Hematopoietic multipotent progenitor cell treated with erythropoietin and hydrocortisone succinate and interleukin-3 and kit ligand, for 6 days (in vitro differentiated cells): ENCODE results near the gene HES3.

Experiments used
- DNase-seq: peaks from one replicate; pipeline ENCODE4 v3.0.0-alpha.2; 2015

HES3 gene

DNA sequence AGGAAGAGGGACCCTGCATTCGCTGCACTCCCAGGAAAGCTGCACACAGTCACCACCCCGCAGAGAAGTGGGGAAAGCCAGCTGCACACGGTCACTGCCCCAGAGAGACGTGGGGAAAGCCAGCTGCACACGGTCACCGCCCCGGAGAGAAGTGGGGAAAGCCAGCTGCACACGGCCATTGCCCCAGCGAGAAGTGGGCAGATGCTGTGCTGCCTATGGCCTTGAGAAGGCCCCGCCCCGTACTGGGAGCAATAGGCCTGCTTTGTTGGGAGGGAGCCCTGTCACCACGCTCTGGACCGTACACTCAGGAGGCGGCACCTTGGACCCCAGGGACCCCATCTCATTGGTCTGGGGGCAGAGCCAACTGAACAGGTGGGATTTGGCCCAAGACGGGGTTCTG is 21.2 kb downstream of the HES3 start:
- DNase-seq: no peak

DNA sequence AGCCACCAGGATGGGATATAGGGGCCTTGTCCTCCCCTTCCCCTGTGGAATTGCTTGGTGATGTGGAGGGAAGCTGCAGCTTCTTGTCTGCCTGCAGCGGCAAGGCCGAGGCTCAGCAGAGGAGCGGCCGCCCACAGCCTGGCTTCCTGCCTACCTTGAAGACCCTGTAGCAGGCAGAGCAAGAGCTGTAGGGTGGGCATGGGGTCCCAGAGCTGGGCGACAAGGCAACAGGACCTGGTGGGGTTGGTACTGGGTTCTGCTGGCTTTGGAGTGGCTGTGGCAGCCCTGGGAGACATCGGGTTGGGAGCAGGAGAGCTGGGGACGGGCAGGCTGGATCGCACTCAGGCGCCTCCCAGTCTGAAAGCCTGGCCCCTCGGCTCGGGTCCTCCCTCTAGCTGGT is 22.7 kb downstream of the HES3 start:
- no peak for DNase-seq

DNA sequence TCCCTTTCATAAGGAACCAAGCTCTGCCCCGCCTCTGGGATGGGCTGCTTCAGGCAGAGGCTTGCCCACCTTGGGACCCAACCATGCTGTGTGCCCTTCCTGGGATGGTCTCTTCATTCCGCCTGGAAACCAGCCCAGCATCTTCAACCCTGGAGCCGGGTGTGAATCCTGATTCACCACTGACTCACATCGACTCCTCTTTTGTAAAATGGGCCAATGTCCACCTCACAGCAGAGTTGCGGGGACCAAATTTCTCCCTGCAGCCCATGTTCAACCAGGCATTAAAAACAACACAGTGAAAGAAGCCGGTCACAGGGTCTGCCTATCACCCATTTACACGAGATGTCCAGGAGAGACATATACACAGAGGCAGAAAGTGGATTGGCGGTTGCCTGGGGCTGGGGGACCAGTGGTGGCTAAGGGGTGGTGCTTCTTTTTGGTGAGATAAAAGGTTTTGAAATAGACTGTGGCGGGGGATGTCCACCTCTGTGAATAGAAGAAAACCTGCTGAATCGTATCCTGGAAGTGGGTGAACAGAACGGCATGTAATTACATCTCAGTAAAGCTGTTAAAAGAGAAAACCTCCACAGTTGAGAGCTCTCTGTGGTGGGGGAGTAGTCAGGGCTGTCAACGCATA is 23.8 kb downstream of the HES3 start:
- DNase-seq: no peak

DNA sequence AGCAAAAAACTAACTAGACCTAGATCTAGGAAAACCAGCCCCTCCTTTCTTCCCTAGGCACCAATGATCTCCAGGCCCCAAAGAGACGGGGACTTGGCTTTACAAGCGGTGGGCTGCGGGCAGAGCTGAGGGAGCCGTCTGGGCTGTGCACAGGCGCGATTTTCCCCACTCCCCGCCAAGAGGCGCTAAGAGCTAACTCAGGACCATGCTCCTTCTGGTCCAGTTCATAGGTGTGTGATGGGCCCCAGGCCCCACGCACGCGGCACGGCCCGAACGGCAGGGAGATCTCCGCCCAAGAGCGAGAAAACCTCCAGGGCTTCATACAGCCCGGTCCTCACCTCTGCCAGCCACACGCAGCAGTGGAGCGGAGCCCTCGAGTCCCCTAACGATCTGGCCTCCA is 24.4 kb downstream of the HES3 start:
- DNase-seq: no peak

DNA sequence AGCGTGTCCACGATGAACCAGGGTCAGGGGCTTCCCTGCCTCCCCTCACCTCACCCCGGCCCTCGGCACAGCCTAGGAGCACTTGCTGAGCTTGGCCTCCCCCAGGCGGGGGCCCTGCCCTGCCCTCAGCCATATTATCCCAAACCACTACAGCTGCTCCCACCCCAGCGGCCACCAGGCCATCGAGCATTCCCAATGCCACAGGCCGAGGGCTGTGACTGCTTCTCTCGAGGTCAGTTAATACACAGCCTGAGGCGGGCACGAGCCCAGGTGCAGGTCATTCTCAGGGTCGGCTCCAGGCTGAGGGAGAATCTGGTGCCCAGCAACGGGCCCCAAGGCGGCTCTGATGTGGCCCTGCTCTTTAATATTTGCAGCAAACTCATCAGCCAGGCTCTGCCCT is 25.3 kb downstream of the HES3 start:
- DNase-seq: no peak

DNA sequence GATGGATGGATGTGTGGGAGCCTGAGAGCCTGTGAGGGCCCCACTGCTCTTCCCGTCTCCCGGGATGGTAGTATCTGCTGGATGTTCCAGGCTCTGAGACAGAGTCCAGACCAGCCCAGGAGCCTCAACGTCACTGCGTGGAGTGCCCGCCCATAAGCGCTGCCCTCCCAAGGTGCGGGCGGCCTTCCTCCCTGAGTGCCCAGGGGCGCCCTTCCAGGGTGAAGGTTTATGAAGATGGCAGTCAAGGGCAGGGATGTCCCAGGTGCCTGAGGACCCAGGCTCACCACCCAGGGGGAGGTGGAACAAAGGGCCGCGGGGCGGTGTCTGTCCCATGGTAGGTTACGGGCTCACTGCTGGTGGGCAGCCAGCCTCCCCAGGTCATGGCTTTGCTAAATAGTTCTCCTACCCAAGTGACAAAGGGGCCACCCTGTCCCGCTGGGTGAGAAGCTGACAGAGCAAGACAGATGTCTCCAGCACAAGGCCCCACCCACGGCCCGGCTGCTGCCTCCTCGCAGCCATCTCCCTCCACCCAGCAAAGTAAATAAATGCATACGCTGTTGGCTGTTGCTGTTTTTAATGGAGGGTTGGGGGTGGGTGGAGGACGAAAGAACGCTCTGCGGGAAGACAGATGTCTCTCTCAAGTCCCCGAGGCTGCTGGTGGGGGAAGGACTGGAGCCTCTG is 25.9 kb downstream of the HES3 start:
- DNase-seq: no peak

DNA sequence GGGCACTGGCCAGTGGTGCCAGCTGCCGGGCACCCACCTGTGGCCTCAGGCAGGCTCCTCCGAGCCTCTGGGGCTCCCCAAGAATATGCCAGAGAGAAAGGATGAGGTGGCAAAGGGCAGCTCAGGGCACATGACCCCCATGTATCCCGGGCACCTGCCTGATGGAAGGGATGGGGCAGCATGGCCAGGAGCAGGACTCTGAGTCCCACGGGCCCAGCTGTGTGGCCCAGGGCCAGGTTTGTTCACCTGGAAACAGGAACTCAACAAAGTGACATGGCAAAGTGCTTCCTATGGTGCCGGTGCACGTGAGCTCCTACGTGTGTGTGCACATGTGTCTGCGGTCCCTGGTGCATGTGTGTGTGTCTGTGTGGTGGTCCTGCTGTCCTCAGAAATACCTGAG is 26.4 kb downstream of the HES3 start:
- DNase-seq: no peak

DNA sequence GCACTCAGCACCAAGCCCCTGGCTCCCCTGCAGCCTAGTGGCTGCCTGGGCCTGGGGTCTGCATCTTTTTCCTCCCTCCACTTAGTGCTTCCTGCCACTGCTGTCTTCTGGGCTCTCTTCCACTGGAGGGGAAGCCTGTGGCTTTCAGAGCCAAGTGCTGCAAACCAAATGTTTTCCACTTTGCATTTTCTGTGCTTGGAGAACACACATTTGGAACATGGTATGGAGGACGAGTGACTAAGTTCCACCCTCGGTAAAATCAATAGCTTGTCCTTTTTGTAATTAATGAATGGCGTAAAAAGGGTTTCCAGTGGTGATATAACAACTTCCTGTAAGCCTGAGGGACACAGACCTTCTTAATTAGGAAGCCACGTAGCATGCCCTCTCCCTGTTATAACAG is 27.0 kb downstream of the HES3 start:
- DNase-seq: no peak

DNA sequence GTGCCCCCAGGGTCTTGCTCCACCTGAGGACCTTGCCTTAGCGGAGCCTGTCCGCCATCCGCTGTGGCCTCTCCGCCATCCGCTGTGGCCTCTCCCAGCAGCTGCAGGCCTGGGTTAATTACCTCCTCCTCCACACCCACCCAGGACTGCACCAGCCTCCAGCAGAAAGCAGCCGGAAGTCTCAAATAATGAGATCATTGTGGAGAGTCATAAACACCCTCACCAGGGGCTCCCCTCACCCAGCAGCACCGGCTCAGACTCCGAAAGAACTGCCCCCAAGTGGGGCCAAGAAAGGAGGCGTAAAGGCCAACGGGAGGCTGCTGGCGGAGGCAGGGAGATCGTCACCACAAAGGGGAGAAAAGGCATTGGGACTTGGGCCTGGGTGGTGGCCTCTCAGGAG is 27.6 kb downstream of the HES3 start:
- DNase-seq: no peak

DNA sequence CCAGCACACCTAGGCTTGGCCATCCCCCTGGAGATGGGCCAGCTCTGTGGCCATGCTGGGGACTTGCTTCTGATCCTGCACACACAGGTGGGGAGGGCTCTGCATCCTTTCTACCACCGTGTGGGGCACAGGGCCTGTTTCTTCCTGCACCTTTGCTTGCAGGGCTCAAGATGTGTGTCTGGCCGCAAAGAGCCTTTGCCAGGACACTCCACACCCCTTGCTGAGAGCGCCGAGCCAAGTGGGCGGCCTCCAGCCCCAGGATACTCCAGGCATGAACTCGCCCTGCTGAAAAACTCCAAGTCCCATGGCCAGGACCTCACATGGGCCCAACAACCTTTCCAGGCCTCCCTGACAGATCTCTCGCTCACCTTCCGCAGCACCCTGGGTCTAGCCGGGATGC is 28.5 kb downstream of the HES3 start:
- DNase-seq: no peak

DNA sequence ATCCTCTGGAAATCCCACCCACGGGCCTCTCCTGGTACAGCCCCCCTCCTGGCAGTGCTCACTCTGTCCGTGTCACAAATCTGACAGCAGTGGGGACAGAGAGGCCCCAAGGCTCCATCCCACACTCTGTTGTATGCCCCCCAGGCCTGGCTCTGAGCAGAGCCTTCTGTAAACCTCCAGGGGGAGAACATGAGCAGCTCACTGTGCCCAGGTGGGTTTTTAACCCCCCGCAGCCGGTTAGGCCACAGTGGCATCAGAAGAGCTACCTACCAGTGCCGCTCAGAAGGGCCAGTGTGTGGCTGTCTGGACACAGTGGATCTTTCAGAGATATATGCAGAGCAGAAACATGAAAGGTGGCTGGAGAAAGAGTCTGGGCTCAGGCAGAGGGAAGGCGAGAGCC is 28.9 kb downstream of the HES3 start:
- no peak for DNase-seq

DNA sequence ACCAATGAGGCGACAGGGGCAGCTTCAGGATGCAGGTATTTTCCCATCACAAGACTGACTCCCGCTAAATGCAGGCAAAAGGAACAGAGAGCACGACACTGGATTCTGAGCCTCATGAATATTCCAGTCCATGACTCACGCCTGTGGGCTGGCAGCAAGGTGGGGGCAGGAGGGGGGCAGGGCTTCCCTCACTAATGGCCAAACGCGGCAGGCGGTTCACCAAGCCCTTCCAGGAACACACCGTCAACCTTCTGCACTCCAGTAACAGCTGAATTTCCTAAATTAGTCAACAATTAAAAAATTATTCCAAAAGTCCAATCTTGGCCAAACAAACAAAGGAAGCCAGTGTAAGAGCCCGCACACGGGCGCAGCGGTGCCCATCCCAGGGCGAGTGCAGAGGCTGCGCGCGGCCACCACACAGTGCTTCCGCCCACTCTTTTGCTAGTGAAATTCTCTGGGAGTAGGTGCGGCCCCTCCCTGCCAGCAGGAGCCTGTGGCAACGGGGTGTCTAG is 29.5 kb downstream of the HES3 start:
- no peak for DNase-seq

DNA sequence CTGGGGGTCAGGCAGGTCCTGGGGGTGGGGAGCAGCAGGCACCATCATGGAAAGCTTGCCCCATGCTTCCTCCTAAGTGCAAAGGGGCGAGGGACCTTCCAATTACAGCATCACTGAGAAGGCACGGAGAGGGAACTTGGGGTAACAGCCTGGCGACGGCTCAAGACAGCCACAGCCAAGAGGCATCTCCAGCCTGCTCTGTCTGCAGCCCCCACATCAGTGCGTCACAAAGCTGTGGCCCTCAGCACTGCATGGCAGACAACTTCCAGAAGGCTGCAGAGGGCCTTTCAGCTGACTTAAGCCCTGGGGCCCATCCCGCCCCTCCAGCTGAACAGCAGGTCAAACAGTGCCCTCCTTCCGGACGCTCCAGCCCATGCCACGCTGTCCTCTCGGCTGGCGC is 30.1 kb downstream of the HES3 start:
- DNase-seq: no peak

DNA sequence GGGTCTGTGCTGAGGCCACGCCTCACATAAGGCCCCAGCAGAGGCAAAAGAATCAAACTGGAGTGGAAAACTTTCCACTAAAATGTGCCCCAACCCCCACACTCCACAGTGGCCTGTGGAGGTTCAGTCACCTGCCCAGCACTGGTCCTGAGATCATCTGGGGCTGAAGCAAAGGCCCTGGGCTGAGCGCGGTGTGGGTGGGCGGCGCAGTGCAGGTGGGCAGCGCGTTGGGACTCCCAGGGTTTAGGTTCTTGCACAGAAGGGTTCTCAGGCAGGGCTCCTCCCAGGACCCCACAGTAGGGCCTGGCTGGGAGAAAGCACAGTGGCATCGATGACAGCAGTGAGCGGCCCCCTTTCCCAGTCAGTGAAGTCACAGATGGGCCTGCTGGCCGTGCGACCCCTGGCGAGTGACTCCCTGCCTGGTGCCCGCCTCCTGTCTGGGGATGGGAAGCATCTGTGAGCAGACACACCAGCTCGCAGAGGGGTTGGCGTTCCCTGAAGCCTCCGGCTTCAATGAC is 30.7 kb downstream of the HES3 start:
- no peak for DNase-seq

DNA sequence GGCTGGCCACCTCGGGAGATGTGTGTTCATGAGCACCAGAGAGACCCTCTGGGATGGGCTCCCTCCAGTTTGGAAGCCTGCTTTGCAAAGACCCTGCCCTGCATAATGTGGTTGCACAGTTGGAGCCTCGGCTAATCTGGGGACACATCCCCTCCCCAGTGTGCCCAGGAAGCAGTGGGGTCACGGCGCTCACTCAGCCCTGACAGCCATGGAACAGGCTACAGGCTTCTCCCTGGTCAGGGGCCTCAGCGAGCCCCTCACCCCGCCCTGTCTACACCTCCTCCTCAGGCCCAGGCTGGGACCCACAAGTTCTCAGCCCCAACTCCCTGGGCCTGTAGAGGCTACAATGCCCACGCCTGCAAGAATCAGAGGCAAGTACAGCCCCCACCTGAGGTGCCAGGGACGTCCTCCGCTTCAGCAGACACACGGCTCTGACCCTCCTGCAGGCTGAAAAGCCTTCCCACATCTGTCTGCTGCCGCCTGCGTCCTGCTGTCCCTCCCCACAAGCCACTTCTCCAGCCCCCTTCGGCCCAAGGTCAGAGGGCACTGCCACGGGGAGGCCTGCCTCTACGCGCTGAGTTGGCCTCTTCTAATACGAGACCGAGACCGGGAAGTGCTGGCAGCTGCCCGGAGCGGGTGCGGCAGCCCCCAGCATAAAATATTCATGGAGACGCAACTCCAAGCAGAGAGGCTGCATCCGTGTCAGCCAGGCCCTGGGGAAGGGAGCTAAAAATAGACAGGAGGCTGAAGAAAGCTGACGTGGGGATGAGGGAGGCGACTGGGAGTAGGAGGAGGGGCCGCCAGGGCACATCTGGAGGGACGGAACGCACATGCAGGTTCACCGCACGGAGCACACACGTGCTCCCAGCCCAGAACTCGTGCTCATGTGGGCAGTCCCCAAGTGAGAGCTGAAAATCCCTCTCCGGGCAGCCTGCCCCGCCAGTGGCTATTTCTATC is 32.1 kb downstream of the HES3 start:
- no peak for DNase-seq

DNA sequence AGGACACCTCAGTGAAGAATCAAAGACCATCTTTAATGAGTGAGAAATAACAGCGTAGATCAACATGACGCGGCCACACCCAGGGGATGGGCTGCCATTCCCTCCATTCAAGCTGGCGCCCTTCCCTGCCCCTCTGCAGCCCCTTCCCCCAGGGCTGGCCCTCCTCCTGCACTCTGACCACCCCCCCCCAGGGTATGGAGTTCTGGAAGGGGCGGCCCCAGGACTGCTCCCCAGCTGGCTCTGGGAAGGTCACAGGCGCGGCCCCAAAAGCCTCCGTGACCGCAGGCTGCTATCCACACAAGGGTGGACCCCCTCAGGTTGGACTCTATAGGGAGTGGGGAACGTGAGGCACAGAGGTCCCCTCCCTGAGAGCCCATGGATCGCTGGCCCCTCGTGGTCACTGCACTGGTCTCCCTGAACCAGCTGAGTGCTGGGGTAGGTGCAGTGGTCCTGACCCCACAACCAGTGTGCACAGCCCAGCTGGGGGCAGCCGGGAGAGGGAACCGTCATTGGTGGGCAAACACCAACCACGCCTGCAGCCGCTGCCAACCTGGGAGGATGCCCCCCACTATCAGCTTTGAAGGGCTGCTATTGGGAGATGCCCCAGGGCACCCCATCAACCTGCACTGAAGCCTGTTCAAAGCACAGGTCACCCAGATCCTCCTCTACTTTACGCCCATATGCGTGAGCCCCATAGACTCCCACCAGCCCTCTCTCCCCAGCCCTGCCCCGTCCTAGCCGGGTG is 33.0 kb downstream of the HES3 start:
- no peak for DNase-seq

DNA sequence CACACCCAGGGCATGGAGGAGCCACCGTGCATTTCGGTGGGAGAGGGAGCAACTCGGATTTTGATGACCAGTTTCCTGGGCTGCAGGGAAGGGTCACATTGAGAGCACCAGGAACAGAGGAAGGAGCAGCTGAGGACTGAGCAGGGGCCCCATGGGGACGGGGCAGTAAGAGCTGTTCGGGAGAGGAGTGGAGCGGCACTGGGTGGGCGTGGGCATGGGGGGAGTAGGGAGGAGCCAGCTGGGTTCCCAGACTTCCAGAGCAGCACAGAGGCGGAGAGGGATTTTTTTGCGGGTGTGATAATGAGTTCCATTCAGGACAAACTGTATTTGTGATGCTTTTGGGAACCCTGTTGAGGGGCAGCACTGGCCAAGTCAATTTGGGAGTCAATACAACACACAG is 34.3 kb downstream of the HES3 start:
- DNase-seq: no peak

DNA sequence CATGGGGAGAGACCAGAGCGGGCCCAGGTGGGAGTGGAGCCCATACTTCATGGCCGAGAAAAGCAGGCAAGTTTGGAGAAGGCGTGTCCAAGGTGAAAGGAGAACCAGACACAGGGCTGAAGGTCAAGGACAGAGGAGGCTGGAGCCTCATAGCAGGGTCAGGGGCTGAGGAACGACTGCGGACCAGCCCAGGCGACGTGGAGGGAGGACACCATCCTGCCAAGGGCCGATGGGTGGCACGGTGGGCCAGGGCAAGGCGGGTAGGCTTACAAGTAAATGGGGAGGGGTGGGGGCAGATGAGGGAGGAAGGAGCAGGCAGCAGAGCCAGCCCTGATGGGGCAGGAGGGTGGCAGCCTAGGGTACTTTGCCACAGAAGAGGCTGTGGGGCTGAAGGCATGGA is 35.1 kb downstream of the HES3 start:
- DNase-seq: no peak

DNA sequence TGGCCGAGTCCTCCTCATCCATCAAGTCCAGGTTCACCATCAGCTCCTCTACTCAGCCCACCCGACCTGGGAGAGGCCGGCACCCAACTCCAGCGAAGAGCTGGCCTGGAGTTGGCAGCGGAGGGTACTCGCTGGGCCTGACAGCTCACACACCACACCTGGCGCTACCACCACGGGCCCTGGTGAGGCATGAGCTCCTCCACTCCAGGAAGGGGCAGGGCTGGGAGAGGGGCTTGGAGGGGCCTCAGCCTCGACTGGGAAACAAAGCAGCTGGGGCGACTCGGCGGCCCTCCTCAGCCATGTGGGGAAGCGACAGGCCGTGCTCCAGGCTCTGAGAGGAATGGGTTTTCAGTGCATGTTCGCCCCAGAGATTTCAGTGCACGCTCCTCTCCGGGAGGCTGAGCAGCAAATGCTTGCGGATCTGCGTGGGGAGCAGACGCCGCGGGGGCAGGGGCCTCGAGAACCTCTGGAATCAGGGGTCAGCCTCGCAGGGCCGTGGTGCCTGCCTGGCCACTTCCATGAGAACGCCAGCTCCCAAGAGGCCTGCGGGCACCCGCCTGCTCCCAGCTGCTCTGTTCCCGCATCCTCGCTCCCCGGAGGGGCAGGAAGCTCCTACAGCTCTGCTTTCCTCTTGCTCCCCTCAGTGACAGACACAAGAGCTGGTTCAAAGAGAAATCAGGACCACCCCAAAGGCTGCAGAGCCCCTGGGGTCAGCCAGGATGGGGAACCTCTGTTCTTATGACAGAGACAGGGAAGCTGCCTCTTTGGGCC is 35.8 kb downstream of the HES3 start:
- DNase-seq: no peak

DNA sequence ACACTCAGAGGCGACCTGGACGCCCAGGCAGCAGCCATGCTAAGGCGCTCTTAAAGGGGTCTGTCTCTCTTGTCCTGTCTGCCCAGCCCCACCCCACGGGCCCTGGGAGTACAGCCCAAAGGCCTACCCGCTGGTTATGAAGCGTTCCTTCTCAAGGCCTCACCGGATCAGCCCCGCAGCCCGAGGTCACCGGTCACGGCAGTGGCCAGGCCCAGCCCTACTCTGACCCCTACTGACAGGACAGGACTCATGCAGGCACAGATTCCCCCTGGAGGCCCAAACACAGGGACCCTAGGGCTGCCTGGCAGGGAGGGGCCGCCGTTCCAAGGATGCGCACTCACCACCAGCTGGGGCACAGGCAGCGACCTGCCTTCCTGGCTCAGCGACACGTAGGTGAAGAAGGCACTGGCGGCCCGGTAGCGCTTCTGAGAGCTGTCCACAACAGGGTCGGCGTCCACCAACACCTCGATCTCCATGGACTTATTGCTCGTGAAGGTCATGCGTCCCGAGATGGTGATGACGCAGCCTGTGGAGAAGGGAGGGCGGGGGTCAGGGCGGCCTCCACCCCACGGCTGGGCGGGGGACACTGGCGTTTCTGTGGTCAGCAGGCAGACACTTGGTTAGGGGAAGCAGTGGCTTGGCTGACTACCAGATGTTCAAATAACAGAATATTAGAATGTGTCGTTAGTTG is 36.9 kb downstream of the HES3 start:
- DNase-seq: peak; percentile 25
